GM12878 (cell line): ENCODE results near the gene LRRC4B. TPM values are rescaled to one million over a fixed set of nuclear protein-coding genes. Genes with fewer than 3 reads are reported as not detected.
"Not testable (repeated sequence)": the region's sequence is repeated elsewhere in the genome, so short reads cannot be mapped to it uniquely, and the experiment has no call there.

Source experiments
- ATAC-seq: fragments of 200-7000 bp; cut with Tn5 transposase; 3 replicates; pipeline ENCODE4 v1.9.1; 2020; ENCODE audit warnings: mild to moderate bottlenecking, moderate library complexity
- BruUV-seq: library from RNA; stranded (reverse); fragments of 400-500 nt; replicated peaks from 2 replicates; lab custom pipeline; 2021; lab: Mats Ljungman, UMichigan
- CTCF ChIA-PET: fragments of 300-600 bp; sonication (Branson Sonifier 250); formaldehyde crosslinking; extraction: SDS; loops from one replicate; lab custom pipeline; 2021; ENCODE audit warnings: inconsistent platforms; lab: Yijun Ruan, JAX
- POLR2A ChIA-PET: fragments of 350-600 bp; formaldehyde crosslinking; extraction: SDS; loops from one replicate; lab custom pipeline; 2021; ENCODE audit warnings: inconsistent platforms; lab: Charles Lee
- RAD21 ChIA-PET: fragments of 300-600 bp; sonication (Branson Sonifier 250); formaldehyde crosslinking; loops from one replicate; lab custom pipeline; 2023; ENCODE audit warnings: antibody characterized with exemption; ENCODE audit not compliant: unreplicated experiment; lab: Charles Lee
- SMC1A ChIA-PET: fragments of 300-600 bp; sonication (Branson Sonifier 250); formaldehyde crosslinking; loops from one replicate; lab custom pipeline; 2023; ENCODE audit not compliant: unreplicated experiment, uncharacterized antibody; lab: Charles Lee
- DNase-seq: peaks from one replicate; pipeline ENCODE4 v3.0.0-alpha.2; 2011; ENCODE audit warnings: low read depth, low spot score
- FAIRE-seq: peaks from 3 replicates; lab custom pipeline; 2011; peaks lifted over from hg19 to GRCh38; lab: Jason Lieb, UNC
- H2AFZ ChIP-seq: 2 replicates; pipeline ENCODE4 v1.6.0; 2011; ENCODE audit warnings: low read depth, low read length, control low read depth; ENCODE audit not compliant: control insufficient read depth
- H3K27ac ChIP-seq: 2 replicates; pipeline ENCODE4 v1.5.1; 2011; ENCODE audit warnings: control low read depth; ENCODE audit not compliant: control insufficient read depth, insufficient read depth
- H3K27me3 ChIP-seq, 2 experiments: replicated peaks in 1 of 2; 2 replicates each; pipeline versions ENCODE4 v1.6.0 to v1.6.1; 2011; ENCODE audit warnings: low read length in 1 of 2; ENCODE audit not compliant: control insufficient read depth in 2 of 2, insufficient read depth in 2 of 2
- H3K36me3 ChIP-seq, 2 experiments: 2 replicates each; pipeline ENCODE4 v1.5.1; 2011; ENCODE audit warnings: low read length in 1 of 2; ENCODE audit not compliant: control insufficient read depth in 2 of 2, insufficient read depth in 2 of 2
- H3K4me1 ChIP-seq: 2 replicates; pipeline ENCODE4 v1.6.1; 2011; ENCODE audit warnings: mild to moderate bottlenecking, low read length, moderate library complexity, mixed read lengths; ENCODE audit not compliant: control insufficient read depth, insufficient read depth
- H3K4me2 ChIP-seq: 2 replicates; pipeline ENCODE4 v1.6.0; 2011; ENCODE audit warnings: control low read depth; ENCODE audit not compliant: control insufficient read depth, insufficient read depth
- H3K4me3 ChIP-seq: fragments of 200-600 bp; sonication (generic); 2 replicates; pipeline ENCODE4 v1.5.1; 2016
- H3K79me2 ChIP-seq: 2 replicates; pipeline ENCODE4 v1.6.0; 2011; ENCODE audit warnings: low read length; ENCODE audit not compliant: control insufficient read depth, insufficient read depth
- H3K9ac ChIP-seq: 2 replicates; pipeline ENCODE4 v1.8.0; 2011; ENCODE audit warnings: low read length, control low read depth, mixed read lengths; ENCODE audit not compliant: control insufficient read depth, insufficient read depth
- H3K9me3 ChIP-seq: replicated peaks from 3 replicates; pipeline ENCODE4 v1.5.1; 2011; ENCODE audit warnings: mild to moderate bottlenecking, low read length; ENCODE audit not compliant: control insufficient read depth, insufficient read depth
- H4K20me1 ChIP-seq: 2 replicates; pipeline ENCODE4 v1.6.0; 2011; ENCODE audit not compliant: control insufficient read depth, insufficient read depth
- BHLHE40 ChIP-seq, 2 experiments: fragments of 450-650 bp in 1 of 2; IDR thresholded peaks; 2 replicates each; pipeline ENCODE4 v1.6.1; 2011 to 2017; ENCODE audit warnings: low read depth in 2 of 2, borderline replicate concordance in 1 of 2, improper control_type of control experiment in 1 of 2, low read length in 1 of 2, mild to moderate bottlenecking in 1 of 2
- BMI1 ChIP-seq: fragments of 450-650 bp; IDR thresholded peaks from 2 replicates; pipeline ENCODE4 v1.6.1; 2016; ENCODE audit warnings: mild to moderate bottlenecking, moderate library complexity, borderline replicate concordance
- POLR2AphosphoS5 ChIP-seq: IDR thresholded peaks from 2 replicates; pipeline ENCODE4 v1.6.1; 2011; ENCODE audit warnings: mild to moderate bottlenecking, low read length, inconsistent platforms
- STAT3 ChIP-seq: IDR thresholded peaks from 2 replicates; pipeline ENCODE4 v1.6.1; 2011; ENCODE audit warnings: low read depth, low read length, improper control_type of control experiment
- SUZ12 ChIP-seq: fragments of 200-600 bp; sonication (generic); IDR thresholded peaks from one replicate; pipeline ENCODE4 v1.6.1; 2018; ENCODE audit warnings: antibody characterized with exemption, mild to moderate bottlenecking; ENCODE audit not compliant: unreplicated experiment
- WGBS: methylation state at CpG from one replicate; pipeline ENCODE4 v1.1.6; 2016; ENCODE audit warnings: low lambda C conversion rate; ENCODE audit not compliant: insufficient replicate concordance, insufficient coverage; ENCODE audit errors: missing lambda C conversion rate; 5-methylcytosine and 5-hydroxymethylcytosine counted together
- in situ Hi-C: fragments of 300-500 bp; cut with MboI; formaldehyde crosslinking; loops from 9 replicates; pipeline ENCODE4 v1.14.3; 2018; ENCODE audit warnings: mixed read lengths
- intact Hi-C: fragments of 100-400 bp; cut with micrococcal nuclease; formaldehyde crosslinking; loops from one replicate; pipeline ENCODE4 v1.14.2; 2022; ENCODE audit not compliant: unreplicated experiment
- polyA plus RNA-seq, 11 experiments: library from polyadenylated mRNA; depleted of rRNA in 4 of 11; unstranded in 6 of 11; stranded (reverse) in 5 of 11; fragments of >200 nt; fragmentation: Nextera tagmentation in 4 of 11; fragmentation: Illumina TruSeq in 1 of 11; extraction: Ambion mirVana in 4 of 11; extraction: Trizol in 1 of 11; gene quantifications; 1 replicate in 1 of 11; 2 replicates in 10 of 11; pipeline versions ENCODE4 v1.2.1 to v1.2.3, GENCODE V29; 2011 to 2016; ENCODE audit warnings: inconsistent platforms in 2 of 11, missing spikeins in 2 of 11, low read depth in 1 of 11
- total RNA-seq, 4 experiments: library from RNA; depleted of rRNA in 3 of 4; stranded (reverse); fragments of >200 nt in 3 of 4; fragmentation: Illumina TruSeq in 1 of 4; extraction: Trizol in 1 of 4; gene quantifications; 2 replicates each; pipeline versions ENCODE4 v1.2.1 to v1.2.3, GENCODE V29; 2013 to 2021
- TF ChIP-seq, protein P1 (sequence below): fragments of 450-650 bp; IDR thresholded peaks from 2 replicates; pipeline ENCODE4 v1.6.1; 2018; ENCODE audit warnings: mild to moderate bottlenecking, low read depth, moderate library complexity; ENCODE audit not compliant: partially characterized antibody
- TF ChIP-seq, protein P2 (sequence below): fragments of 450-650 bp; IDR thresholded peaks from 2 replicates; pipeline ENCODE4 v1.6.1; 2016; ENCODE audit warnings: mild to moderate bottlenecking, moderate library complexity, borderline replicate concordance

LRRC4B gene
- total and polyA plus RNA-seq, 10 of the 15 experiments (the other 5 are each of a cell fraction or from before 2014, with no cell fraction given): 0.14 TPM; not detected in 9

- H3K79me2 ChIP-seq, in situ Hi-C loops, H2AFZ ChIP-seq, CTCF ChIA-PET, BruUV-seq, H3K27ac ChIP-seq, POLR2A ChIA-PET, H3K9ac ChIP-seq, H3K4me1 ChIP-seq, H3K4me3 ChIP-seq, FAIRE-seq, DNase-seq, H3K9me3 ChIP-seq, H4K20me1 ChIP-seq, H3K4me2 ChIP-seq, ATAC-seq, H3K36me3 ChIP-seq, intact Hi-C loops, SMC1A ChIA-PET, H3K27me3 ChIP-seq, RAD21 ChIA-PET: not testable (repeated sequence)
- 50% methylated on average over 23 of the region's 24 CpGs for whole genome bisulfite sequencing
These were observed 13.8 kb upstream of the LRRC4B start for GRCh38 chr19:50581795-50582660.

GRCh38 chr19:50580970-50581634 lies 12.9 kb upstream of the LRRC4B start:
- in situ Hi-C loops: no loop called here
- Histone ChIP-seq H3K27me3 (no peaks in the 10 kb centered on the region; a peak in 2 of 4 replicates), H2AFZ (no peak overlapping the region), H3K4me3 (no peak overlapping the region), H3K79me2 (no peaks in the 10 kb centered on the region), H3K27ac (no peak overlapping the region), H4K20me1 (no peaks in the 10 kb centered on the region), H3K36me3 (no peaks in the 10 kb centered on the region), H3K4me2 (no peak overlapping the region), H3K9me3 (no peaks in the 10 kb centered on the region), H3K9ac (no peak overlapping the region), H3K4me1 (no peaks in the 10 kb centered on the region)
- no peak for FAIRE-seq
- TF ChIP-seq POLR2AphosphoS5 (no peak), BHLHE40 (IDR thresholded peaks at IDR 0.05; ENCODE audit: borderline replicate concordance in 1 of 2, low read depth in 2 of 2, low read length in 1 of 2) (no peak), BMI1 (no peak), SUZ12 (no peak), STAT3 (no peak)
- TF ChIP-seq, protein P1, sequence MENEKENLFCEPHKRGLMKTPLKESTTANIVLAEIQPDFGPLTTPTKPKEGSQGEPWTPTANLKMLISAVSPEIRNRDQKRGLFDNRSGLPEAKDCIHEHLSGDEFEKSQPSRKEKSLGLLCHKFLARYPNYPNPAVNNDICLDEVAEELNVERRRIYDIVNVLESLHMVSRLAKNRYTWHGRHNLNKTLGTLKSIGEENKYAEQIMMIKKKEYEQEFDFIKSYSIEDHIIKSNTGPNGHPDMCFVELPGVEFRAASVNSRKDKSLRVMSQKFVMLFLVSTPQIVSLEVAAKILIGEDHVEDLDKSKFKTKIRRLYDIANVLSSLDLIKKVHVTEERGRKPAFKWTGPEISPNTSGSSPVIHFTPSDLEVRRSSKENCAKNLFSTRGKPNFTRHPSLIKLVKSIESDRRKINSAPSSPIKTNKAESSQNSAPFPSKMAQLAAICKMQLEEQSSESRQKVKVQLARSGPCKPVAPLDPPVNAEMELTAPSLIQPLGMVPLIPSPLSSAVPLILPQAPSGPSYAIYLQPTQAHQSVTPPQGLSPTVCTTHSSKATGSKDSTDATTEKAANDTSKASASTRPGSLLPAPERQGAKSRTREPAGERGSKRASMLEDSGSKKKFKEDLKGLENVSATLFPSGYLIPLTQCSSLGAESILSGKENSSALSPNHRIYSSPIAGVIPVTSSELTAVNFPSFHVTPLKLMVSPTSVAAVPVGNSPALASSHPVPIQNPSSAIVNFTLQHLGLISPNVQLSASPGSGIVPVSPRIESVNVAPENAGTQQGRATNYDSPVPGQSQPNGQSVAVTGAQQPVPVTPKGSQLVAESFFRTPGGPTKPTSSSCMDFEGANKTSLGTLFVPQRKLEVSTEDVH: no peak
- TF ChIP-seq, protein P2, sequence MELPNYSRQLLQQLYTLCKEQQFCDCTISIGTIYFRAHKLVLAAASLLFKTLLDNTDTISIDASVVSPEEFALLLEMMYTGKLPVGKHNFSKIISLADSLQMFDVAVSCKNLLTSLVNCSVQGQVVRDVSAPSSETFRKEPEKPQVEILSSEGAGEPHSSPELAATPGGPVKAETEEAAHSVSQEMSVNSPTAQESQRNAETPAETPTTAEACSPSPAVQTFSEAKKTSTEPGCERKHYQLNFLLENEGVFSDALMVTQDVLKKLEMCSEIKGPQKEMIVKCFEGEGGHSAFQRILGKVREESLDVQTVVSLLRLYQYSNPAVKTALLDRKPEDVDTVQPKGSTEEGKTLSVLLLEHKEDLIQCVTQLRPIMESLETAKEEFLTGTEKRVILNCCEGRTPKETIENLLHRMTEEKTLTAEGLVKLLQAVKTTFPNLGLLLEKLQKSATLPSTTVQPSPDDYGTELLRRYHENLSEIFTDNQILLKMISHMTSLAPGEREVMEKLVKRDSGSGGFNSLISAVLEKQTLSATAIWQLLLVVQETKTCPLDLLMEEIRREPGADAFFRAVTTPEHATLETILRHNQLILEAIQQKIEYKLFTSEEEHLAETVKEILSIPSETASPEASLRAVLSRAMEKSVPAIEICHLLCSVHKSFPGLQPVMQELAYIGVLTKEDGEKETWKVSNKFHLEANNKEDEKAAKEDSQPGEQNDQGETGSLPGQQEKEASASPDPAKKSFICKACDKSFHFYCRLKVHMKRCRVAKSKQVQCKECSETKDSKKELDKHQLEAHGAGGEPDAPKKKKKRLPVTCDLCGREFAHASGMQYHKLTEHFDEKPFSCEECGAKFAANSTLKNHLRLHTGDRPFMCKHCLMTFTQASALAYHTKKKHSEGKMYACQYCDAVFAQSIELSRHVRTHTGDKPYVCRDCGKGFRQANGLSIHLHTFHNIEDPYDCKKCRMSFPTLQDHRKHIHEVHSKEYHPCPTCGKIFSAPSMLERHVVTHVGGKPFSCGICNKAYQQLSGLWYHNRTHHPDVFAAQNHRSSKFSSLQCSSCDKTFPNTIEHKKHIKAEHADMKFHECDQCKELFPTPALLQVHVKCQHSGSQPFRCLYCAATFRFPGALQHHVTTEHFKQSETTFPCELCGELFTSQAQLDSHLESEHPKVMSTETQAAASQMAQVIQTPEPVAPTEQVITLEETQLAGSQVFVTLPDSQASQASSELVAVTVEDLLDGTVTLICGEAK: no peak
- 55% methylated on average over 13 of the region's 13 CpGs for WGBS
- intact Hi-C loops: no loop called here
- ChIA-PET RAD21 (no interaction called here), SMC1A (no interaction called here), CTCF (no interaction called here), POLR2A (interaction anchor here (0.6 kb wide), 1 partner anchor 12 kb away, joined by 3 read pairs; no protein-coding TSS in a partner anchor)
- DNase-seq: no peak
- BruUV-seq: no TSS peak
- no peak for ATAC-seq
